Natural killer cell (primary cell): ENCODE measurements around the gene SUSD1. TPM values are rescaled to one million over a fixed set of nuclear protein-coding genes. Genes with fewer than 3 reads are reported as not detected.
A peak's percentile ranks its signal among the peaks of the same experiment; 100 is the strongest.

Experiments
- ATAC-seq, 3 donors: fragments of 150-1000 bp in 2 of 3; fragments of 200-7000 bp in 1 of 3; cut with Tn5 transposase; 1 replicate in 1 of 3; 2 replicates in 2 of 3; pipeline ENCODE4 v1.10.0; 2021; ENCODE audit warnings: mild to moderate bottlenecking in 2 of 3, moderate library complexity in 2 of 3
- DNase-seq, 2 donors: peaks; one replicate each; pipeline versions ENCODE4 v3.0.0 to v3.0.0-alpha.2; 2013 to 2021; ENCODE audit warnings: mixed read lengths in 1 of 2
- H3K27ac ChIP-seq: one replicate; pipeline ENCODE4 v1.5.1; 2013; ENCODE audit warnings: mild to moderate bottlenecking, low read length
- H3K27me3 ChIP-seq: one replicate; pipeline ENCODE4 v1.6.1; 2013; ENCODE audit warnings: low read length; ENCODE audit not compliant: control insufficient read depth, insufficient read depth
- H3K36me3 ChIP-seq: one replicate; pipeline ENCODE4 v1.6.1; 2013; ENCODE audit warnings: low read length; ENCODE audit not compliant: control insufficient read depth, insufficient read depth
- H3K4me1 ChIP-seq: one replicate; pipeline ENCODE4 v1.6.1; 2013; ENCODE audit warnings: low read length; ENCODE audit not compliant: control insufficient read depth, insufficient read depth
- H3K4me3 ChIP-seq: one replicate; pipeline ENCODE4 v1.5.1; 2013; ENCODE audit warnings: low read length
- H3K9me3 ChIP-seq: one replicate; pipeline ENCODE4 v1.6.1; 2013; ENCODE audit warnings: low read length; ENCODE audit not compliant: control insufficient read depth, insufficient read depth
- H3K27ac Mint-ChIP-seq, 2 donors: one replicate each; pipeline ENCODE4 v1.8.0; 2022; ENCODE audit warnings: mild to moderate bottlenecking in 2 of 2, mixed read lengths in 2 of 2, moderate library complexity in 1 of 2
- H3K27me3 Mint-ChIP-seq, 2 donors: one replicate each; pipeline ENCODE4 v1.8.0; 2022; ENCODE audit warnings: low read depth in 2 of 2, mixed read lengths in 2 of 2
- H3K36me3 Mint-ChIP-seq: one replicate; pipeline ENCODE4 v1.8.0; 2022; ENCODE audit warnings: mixed read lengths
- H3K4me1 Mint-ChIP-seq, 2 donors: one replicate each; pipeline ENCODE4 v1.8.0; 2022; ENCODE audit warnings: mixed read lengths in 2 of 2
- H3K4me3 Mint-ChIP-seq: one replicate; pipeline ENCODE4 v1.8.0; 2022; ENCODE audit warnings: mild to moderate bottlenecking, moderate library complexity, mixed read lengths
- H3K9me3 Mint-ChIP-seq, 2 donors: one replicate each; pipeline ENCODE4 v1.8.0; 2022; ENCODE audit warnings: mixed read lengths in 2 of 2
- WGBS: methylation state at CpG from one replicate; pipeline ENCODE4 v1.1.7; 2013; ENCODE audit warnings: missing lambda C conversion rate; ENCODE audit not compliant: insufficient coverage; 5-methylcytosine and 5-hydroxymethylcytosine counted together
- intact Hi-C: fragments of 100-400 bp; cut with micrococcal nuclease; formaldehyde crosslinking; loops from one replicate; pipeline ENCODE4 v1.14.2; 2022
- total RNA-seq, 4 donors: library from RNA; stranded (reverse); fragments of 120-200 nt in 1 of 4; gene quantifications; one replicate each; pipeline versions ENCODE4 v1.2.3 to v1.2.4, GENCODE V29; 2013 to 2022
- TF ChIP-seq, protein P1 (sequence below): fragments of 200-600 bp; IDR thresholded peaks from one replicate; pipeline ENCODE4 v1.8.0; 2022; ENCODE audit warnings: antibody characterized with exemption

The SUSD1 gene
- total RNA-seq, 3 donors from 2014 or later (not counting 1 experiment from before 2014, with no cell fraction given), result 74.1 to 97.4 (median 86.9) TPM

GRCh38 chr9:112127281-112127680 is 47.8 kb downstream of the SUSD1 start:
- WGBS, result 87% methylated on average over 2 of the region's 3 CpGs
- TF ChIP-seq, protein P1, sequence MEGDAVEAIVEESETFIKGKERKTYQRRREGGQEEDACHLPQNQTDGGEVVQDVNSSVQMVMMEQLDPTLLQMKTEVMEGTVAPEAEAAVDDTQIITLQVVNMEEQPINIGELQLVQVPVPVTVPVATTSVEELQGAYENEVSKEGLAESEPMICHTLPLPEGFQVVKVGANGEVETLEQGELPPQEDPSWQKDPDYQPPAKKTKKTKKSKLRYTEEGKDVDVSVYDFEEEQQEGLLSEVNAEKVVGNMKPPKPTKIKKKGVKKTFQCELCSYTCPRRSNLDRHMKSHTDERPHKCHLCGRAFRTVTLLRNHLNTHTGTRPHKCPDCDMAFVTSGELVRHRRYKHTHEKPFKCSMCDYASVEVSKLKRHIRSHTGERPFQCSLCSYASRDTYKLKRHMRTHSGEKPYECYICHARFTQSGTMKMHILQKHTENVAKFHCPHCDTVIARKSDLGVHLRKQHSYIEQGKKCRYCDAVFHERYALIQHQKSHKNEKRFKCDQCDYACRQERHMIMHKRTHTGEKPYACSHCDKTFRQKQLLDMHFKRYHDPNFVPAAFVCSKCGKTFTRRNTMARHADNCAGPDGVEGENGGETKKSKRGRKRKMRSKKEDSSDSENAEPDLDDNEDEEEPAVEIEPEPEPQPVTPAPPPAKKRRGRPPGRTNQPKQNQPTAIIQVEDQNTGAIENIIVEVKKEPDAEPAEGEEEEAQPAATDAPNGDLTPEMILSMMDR, result no peak
- Histone ChIP-seq H3K9me3 (no peaks in the 10 kb centered on the region), H3K4me1 (peaks cover under 1% of the 10 kb centered on the region), H3K27ac (no peak overlapping the region), H3K4me3 (no peak overlapping the region), H3K27me3 (no peaks in the 10 kb centered on the region), H3K36me3 (peaks cover 9% of the 10 kb centered on the region)
- no peaks in the 10 kb centered on the region for H3K9me3 Mint-ChIP-seq
- no peak overlapping the region for H3K4me3 Mint-ChIP-seq
- peaks cover 20 to 35% of the 10 kb centered on the region in 2 donors for H3K4me1 Mint-ChIP-seq
- ATAC-seq (no peak), DNase-seq (no peak)
- H3K27ac Mint-ChIP-seq, result no peak overlapping the region
- intact Hi-C loops, result no loop called here
- H3K27me3 Mint-ChIP-seq, result no peaks in the 10 kb centered on the region
- peaks cover 16% of the 10 kb centered on the region for H3K36me3 Mint-ChIP-seq

GRCh38 chr9:112125951-112126388 is 49.1 kb downstream of the SUSD1 start:
- Histone ChIP-seq H3K36me3 (peaks cover 15% of the 10 kb centered on the region), H3K9me3 (no peaks in the 10 kb centered on the region), H3K27me3 (no peaks in the 10 kb centered on the region), H3K4me3 (no peak overlapping the region), H3K27ac (no peak overlapping the region), H3K4me1 (peaks cover 4% of the 10 kb centered on the region)
- Mint-ChIP-seq H3K27ac (no peak overlapping the region), H3K4me3 (no peak overlapping the region), H3K36me3 (peaks cover 15% of the 10 kb centered on the region), H3K9me3 (no peaks in the 10 kb centered on the region), H3K27me3 (no peaks in the 10 kb centered on the region), H3K4me1 (peaks cover 33 to 45% of the 10 kb centered on the region in 2 donors)
- intact Hi-C loops, result no loop called here
- 93% methylated on average over 1 of the region's 1 CpG for WGBS
- ATAC-seq (no peak), DNase-seq (no peak)
- TF ChIP-seq, protein P1, result no peak

DNA sequence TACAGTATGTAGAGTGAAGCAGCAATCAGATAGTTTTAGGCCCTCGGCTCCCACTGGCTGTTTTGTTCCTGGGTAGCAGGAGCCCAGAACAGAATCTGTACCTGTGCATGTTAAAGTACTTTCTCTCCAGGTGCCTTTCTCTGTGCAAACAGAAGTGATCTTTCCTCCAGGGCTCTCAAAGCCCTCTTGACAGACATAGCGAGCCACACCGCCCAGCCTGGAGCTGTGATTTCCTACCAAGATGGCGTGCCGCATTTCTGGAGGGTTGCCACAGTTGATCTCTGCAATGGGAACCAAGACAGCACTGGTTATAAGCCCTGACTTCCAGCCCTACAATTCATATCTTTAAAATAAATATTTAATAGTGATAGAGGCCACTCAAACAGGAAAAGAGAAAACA is 50.9 kb downstream of the SUSD1 start:
- Mint-ChIP-seq H3K36me3 (peaks cover 10% of the 10 kb centered on the region), H3K27ac (no peak overlapping the region), H3K4me1 (peaks cover 35 to 39% of the 10 kb centered on the region in 2 donors), H3K9me3 (no peaks in the 10 kb centered on the region), H3K4me3 (no peak overlapping the region), H3K27me3 (no peaks in the 10 kb centered on the region)
- H3K9me3 ChIP-seq, result no peaks in the 10 kb centered on the region
- peaks cover 21% of the 10 kb centered on the region for H3K36me3 ChIP-seq
- no peaks in the 10 kb centered on the region for H3K27me3 ChIP-seq
- DNase-seq (no peak), ATAC-seq (no peak)
- H3K4me3 ChIP-seq, result no peak overlapping the region
- intact Hi-C loops, result loop anchor here (5.0 kb wide), 1 partner anchor 53 kb away; the partner anchor contains the start of gene SUSD1
- WGBS, result 98% methylated on average over 5 of the region's 5 CpGs
- peaks cover 4% of the 10 kb centered on the region for H3K4me1 ChIP-seq
- TF ChIP-seq, protein P1, result no peak
- no peak overlapping the region for H3K27ac ChIP-seq

- Histone ChIP-seq H3K27me3 (no peaks in the 10 kb centered on the region), H3K4me1 (peaks cover 4% of the 10 kb centered on the region), H3K4me3 (no peak overlapping the region), H3K27ac (no peak overlapping the region), H3K9me3 (no peaks in the 10 kb centered on the region), H3K36me3 (peaks cover 25% of the 10 kb centered on the region)
- TF ChIP-seq, protein P1, result no peak
- intact Hi-C loops, result loop anchor here (5.0 kb wide), 1 partner anchor 56 kb away; the partner anchor contains the start of gene SUSD1
- Mint-ChIP-seq H3K4me3 (no peak overlapping the region), H3K27ac (peak overlapping the region; percentile 34 to 77), H3K27me3 (no peaks in the 10 kb centered on the region), H3K36me3 (peaks cover 10% of the 10 kb centered on the region), H3K4me1 (peaks cover 24 to 34% of the 10 kb centered on the region in 2 donors), H3K9me3 (no peaks in the 10 kb centered on the region)
- DNase-seq (no peak), ATAC-seq (peak; percentile 50 to 88 (median 79))
- WGBS, result 65% methylated on average over 4 of the region's 4 CpGs
Measured at GRCh38 chr9:112121633-112122032, 53.5 kb downstream of the SUSD1 start.
